GM18870 (cell line): Measurements from ENCODE around the gene NCK1.

Experiments
- ATAC-seq: cut with Tn5 transposase; IDR thresholded peaks from one replicate; pipeline ENCODE4 v1.9.1; 2021; ENCODE audit warnings: moderate library complexity; ENCODE audit not compliant: unreplicated experiment

The NCK1 gene

GRCh38 chr3:136861890-136862616 is at the start of gene NCK1:
Gene NCK1 (plus strand): TSS chr3:136862208. CDS start chr3:136928002, 65,794 bp downstream.
- peak; percentile 95 for ATAC-seq

DNA sequence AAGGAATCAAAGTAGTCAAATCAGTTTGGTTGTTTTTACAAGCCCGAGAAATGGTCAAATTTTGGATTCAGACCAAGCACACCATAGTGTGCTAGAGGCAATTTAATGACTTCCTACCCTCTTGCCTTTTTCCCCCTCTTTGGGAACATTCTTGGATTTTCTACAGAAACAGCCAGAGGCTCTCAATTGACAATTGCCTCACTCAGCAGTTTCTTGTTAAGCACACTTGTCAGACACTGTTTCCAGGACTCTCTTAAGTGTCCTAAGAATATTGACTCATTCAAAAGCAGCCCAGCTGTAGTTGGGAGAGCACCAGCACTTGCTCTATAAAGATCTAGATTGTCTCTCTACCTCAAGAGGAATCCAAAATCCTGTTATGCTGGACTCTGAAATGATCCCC is 44.6 kb upstream of the NCK1 start:
- ATAC-seq, result no peak

- no peak for ATAC-seq
Observed at GRCh38 chr3:136818191-136818768, 43.7 kb upstream of the NCK1 start.

- no peak for ATAC-seq
Observed at GRCh38 chr3:136818769-136819391, 43.1 kb upstream of the NCK1 start, which contains the start of gene SLC35G2. Gene SLC35G2 (plus strand): TSS chr3:136819126. CDS start chr3:136854461, 35,335 bp downstream.

DNA sequence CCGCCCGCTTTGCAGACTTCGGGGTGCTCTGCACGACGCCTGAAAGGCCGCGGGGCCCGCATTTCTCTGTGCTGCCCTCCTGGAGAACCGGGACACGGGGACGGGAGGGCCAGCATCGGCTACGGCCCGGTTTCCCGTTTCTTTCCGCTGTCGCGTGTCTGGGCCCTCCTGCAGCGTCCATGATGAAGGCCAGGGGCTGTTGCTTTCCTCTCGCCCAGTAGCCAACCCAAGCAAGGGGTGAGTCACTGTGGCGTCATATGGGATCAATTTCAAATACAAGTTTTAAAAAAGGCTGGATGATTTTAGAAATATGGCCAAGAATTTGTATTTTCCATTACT is 42.6 kb upstream of the NCK1 start:
- no peak for ATAC-seq

DNA sequence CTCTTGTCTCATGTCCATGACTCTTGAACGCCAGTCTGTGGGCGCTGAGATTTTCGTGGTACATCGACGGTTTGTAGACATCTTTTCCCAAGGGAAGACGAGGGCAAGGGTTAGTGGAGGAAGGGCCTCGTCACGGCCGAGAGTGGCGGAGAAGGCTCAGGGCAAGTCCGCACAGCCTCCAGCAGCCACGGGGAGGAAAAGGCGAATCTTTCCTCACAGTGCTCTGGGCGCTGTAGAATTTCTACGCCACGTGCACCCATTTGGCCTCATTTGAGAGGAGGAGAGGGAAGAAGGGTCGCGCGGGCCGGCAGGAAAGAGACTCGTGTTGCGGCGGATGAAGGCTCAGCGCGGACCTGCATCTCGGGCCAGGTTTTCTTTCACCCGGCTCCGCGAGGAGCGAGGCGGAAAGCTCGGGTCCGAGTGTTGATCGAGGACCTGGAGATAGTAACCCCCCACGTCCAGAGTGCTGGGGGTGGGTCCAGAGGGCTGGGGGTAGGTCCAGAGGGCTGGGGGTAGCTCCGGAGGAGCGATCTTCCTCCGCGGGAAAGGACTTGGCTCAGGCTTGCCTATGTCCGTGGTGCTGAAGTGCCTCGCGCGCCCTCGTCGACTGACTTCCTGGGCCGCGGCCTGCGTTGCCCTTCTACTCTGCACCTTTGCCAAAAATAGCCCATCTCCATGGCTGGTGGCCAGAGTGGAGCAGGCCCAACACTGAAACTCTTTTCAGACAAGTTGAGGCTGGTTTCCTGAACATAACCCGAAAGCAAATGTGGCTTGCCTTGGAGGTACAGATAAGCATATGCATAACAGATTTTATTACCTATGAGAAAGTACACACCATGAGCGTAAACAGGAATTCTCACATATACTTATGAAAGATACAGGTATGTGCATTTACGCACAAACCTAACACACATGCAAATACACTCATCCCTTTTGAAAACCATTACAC is 42.0 kb upstream of the NCK1 start:
- ATAC-seq, result no peak

GRCh38 chr3:136831461-136831860 is 30.5 kb upstream of the NCK1 start:
- ATAC-seq, result no peak

DNA sequence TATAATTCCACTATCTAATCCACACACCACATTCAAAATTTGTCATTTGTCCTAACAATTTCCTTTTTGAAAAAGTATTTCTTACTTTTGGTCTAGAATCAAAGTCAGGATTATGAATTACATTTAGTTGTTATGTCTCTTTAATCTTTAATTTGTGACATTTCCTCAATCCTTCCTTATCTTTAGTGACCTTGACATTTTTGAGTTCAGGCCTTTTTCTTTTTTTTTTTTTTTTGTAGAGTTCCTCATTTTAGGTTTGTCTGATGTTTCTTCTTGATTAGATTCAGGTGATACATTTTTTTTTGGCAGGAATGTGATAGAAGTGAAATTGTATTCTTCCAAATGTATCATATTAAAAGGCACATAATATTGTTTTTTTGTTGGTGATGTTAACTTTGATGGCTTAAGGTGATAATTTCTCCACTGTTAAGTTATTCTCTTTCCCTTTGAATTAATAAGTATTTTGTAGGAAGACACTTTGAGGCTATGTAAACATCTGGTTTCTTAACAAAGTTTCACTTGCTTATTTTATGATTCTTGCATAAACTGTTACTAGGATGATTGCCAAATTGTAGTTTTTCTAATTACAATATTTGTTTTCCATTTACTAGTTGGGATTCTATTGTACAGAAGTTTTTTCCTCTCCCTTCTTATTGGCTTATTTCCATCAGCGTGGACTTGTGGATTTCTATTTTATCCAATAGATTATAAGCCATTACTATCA is 26.8 kb upstream of the NCK1 start:
- ATAC-seq, result no peak

- ATAC-seq, result no peak
Observed at GRCh38 chr3:136835813-136836510, 26.0 kb upstream of the NCK1 start.

- no peak for ATAC-seq
Observed at GRCh38 chr3:136836511-136837156, 25.4 kb upstream of the NCK1 start.

GRCh38 chr3:136838641-136839555 is 23.1 kb upstream of the NCK1 start:
- ATAC-seq, result no peak

- no peak for ATAC-seq
Observed at GRCh38 chr3:136839556-136839931, 22.5 kb upstream of the NCK1 start.

GRCh38 chr3:136840252-136840651 is 21.8 kb upstream of the NCK1 start:
- ATAC-seq, result no peak

DNA sequence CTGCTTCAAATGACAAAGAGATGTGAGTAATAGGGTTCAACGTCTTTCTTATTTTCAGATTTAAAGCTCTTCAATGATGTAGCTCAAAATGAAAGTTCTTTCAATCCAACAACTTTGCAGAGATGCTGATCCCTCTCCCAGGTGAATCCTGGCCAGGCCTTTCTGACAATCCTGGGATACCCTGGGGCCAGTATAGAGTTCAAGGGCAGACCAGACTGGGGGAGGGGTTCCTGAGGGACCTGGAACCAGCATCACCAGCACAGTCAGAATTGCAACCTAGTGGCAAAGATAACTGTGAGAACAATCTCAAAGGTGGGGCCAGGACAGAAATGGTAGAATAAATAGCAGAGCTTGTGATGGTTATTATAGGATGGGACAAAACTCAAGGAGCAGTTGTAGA is 19.7 kb upstream of the NCK1 start:
- ATAC-seq, result no peak

GRCh38 chr3:136844724-136845123 is 17.3 kb upstream of the NCK1 start:
- ATAC-seq, result no peak

GRCh38 chr3:136852180-136852579 is 9.8 kb upstream of the NCK1 start:
- no peak for ATAC-seq

GRCh38 chr3:136856665-136857064 is 5.3 kb upstream of the NCK1 start:
- ATAC-seq, result no peak

DNA sequence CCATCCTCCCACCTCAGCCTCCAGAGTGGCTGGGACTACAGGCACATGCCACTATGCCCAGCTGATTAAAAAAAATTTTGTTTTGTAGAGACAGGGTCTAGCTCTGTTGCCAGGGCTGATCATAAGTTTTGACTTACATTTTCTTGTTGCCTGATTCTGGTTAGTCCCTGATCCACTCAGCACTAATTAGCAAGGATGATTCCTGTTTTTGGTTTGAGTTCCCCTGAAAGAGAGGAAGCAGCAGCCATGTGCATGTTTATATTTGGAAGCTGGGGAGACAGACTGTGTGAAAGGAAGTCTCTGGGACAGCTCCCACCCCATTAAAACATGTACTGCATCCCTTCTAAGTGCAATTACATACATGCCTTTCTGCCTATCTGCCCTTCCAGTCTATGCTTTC is 3.6 kb upstream of the NCK1 start:
- ATAC-seq, result no peak
